Hepatocyte (in vitro differentiated cells): ENCODE results near the gene ABCF2. TPM values are rescaled to one million over a fixed set of nuclear protein-coding genes. Genes with fewer than 3 reads are reported as not detected.

ENCODE experiments used
- DNase-seq: peaks from one replicate; pipeline ENCODE4 v3.0.0-alpha.2; 2016; ENCODE audit warnings: low spot score
- H2AFZ ChIP-seq: fragments of 200-600 bp; sonication (generic); 2 replicates; pipeline ENCODE4 v1.6.0; 2016; ENCODE audit warnings: antibody characterized with exemption, mild to moderate bottlenecking
- H3K27ac ChIP-seq: fragments of 200-600 bp; sonication (generic); 2 replicates; pipeline ENCODE4 v1.5.1; 2016; ENCODE audit warnings: mild to moderate bottlenecking
- H3K27me3 ChIP-seq: fragments of 200-600 bp; sonication (generic); 2 replicates; pipeline ENCODE4 v1.6.1; 2016
- H3K36me3 ChIP-seq: fragments of 200-600 bp; sonication (generic); replicated peaks from 2 replicates; pipeline ENCODE4 v1.5.1; 2016; ENCODE audit warnings: low read depth; ENCODE audit not compliant: insufficient read depth
- H3K4me1 ChIP-seq: fragments of 200-600 bp; sonication (generic); 2 replicates; pipeline ENCODE4 v1.5.1; 2016; ENCODE audit warnings: mild to moderate bottlenecking, moderate library complexity; ENCODE audit not compliant: insufficient read depth
- H3K4me2 ChIP-seq: fragments of 200-600 bp; sonication (generic); 2 replicates; pipeline ENCODE4 v1.6.0; 2016
- H3K4me3 ChIP-seq: fragments of 200-600 bp; sonication (generic); 2 replicates; pipeline ENCODE4 v1.5.1; 2016; ENCODE audit warnings: mild to moderate bottlenecking
- H3K79me2 ChIP-seq: fragments of 200-600 bp; sonication (generic); 2 replicates; pipeline ENCODE4 v1.6.0; 2017; ENCODE audit warnings: mild to moderate bottlenecking
- H3K9me2 ChIP-seq: fragments of 200-600 bp; sonication (generic); replicated peaks from 2 replicates; pipeline ENCODE4 v1.6.0; 2017; ENCODE audit warnings: mild to moderate bottlenecking; ENCODE audit not compliant: insufficient read depth
- H3K9me3 ChIP-seq: fragments of 200-600 bp; sonication (generic); 2 replicates; pipeline ENCODE4 v1.5.1; 2016; ENCODE audit warnings: low read depth, mild to moderate bottlenecking
- H4K20me1 ChIP-seq: fragments of 200-600 bp; sonication (generic); 2 replicates; pipeline ENCODE4 v1.6.0; 2016; ENCODE audit warnings: mild to moderate bottlenecking; ENCODE audit not compliant: insufficient read depth, poor library complexity, severe bottlenecking
- EZH2 ChIP-seq: fragments of 200-600 bp; sonication (generic); IDR thresholded peaks from 2 replicates; pipeline ENCODE4 v1.6.1; 2016; ENCODE audit warnings: antibody characterized with exemption, mild to moderate bottlenecking, borderline replicate concordance
- EZH2phosphoT487 ChIP-seq: fragments of 200-600 bp; sonication (generic); IDR thresholded peaks from one replicate; pipeline ENCODE4 v1.6.1; 2018; ENCODE audit warnings: antibody characterized with exemption, mild to moderate bottlenecking, low read depth, moderate library complexity; ENCODE audit not compliant: unreplicated experiment, severe bottlenecking
- WGBS: methylation state at CpG from one replicate; pipeline ENCODE4 v1.1.6; 2016; ENCODE audit warnings: low lambda C conversion rate; ENCODE audit errors: missing lambda C conversion rate; 5-methylcytosine and 5-hydroxymethylcytosine counted together
- polyA plus RNA-seq: library from polyadenylated mRNA; unstranded; fragments of >200 nt; fragmentation: Nextera tagmentation; extraction: Ambion mirVana; gene quantifications from 2 replicates; pipeline ENCODE4 v1.2.1, GENCODE V29; 2016
- total RNA-seq: library from RNA; depleted of rRNA; stranded (reverse); fragments of >200 nt; gene quantifications from 2 replicates; pipeline ENCODE4 v1.2.3, GENCODE V29; 2014
- TF ChIP-seq, protein P1 (sequence below): fragments of 200-600 bp; sonication (generic); IDR thresholded peaks from 2 replicates; pipeline ENCODE4 v1.5.1; 2016; ENCODE audit warnings: antibody characterized with exemption, mild to moderate bottlenecking; ENCODE audit not compliant: poor library complexity

ABCF2 gene
- total and polyA plus RNA-seq, 2 experiments from 2014 or later, result 25.6 to 35.3 TPM

DNA sequence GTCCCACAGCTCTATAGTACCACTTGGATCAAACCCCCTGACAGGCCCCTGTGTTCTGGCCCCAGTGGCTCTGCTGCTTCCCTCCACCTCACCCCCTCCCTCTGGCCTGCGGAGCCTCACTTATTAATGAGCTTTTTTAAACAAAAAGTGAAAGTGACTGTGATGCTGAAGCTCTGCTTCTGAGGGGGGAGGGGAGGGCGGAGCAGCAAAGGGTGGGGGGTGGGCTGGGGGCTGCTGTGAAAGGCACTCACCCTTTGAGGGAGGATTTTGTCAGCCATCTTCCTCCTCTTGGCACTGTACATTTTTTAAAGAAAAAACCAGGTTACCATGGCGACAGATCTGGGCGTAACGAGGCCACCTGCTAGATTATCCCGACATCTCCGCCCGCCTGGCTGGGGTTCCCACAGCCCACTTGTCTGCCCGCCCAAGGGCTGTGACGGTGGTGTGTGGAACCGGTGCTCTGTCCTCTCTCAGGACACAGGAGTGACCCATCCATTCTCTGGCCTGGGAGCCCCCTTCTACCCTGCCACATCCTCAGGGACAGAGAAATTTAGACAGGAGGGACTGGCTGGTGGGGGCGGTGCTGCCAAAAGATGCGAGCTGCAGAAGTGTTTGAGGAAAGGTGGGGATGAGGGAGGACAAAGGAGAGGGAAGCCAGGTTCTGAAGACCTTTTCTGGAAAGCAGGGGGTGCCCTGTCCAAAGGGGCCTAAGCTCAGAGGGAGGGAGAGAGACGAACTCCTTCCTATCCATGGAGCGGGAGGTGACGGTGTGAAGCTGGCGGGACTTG, 16.6 kb upstream of the ABCF2 start:
- H3K79me2 ChIP-seq, result peaks cover 38% of the 10 kb centered on the region
- no peak overlapping the region for H3K27ac ChIP-seq
- H3K4me3 ChIP-seq, result no peak overlapping the region
- H2AFZ ChIP-seq, result no peak overlapping the region
- no peaks in the 10 kb centered on the region for H3K9me3 ChIP-seq
- WGBS, result 79% methylated on average over 17 of the region's 17 CpGs
- H3K4me2 ChIP-seq, result no peak overlapping the region
- no peaks in the 10 kb centered on the region for H3K9me2 ChIP-seq
- peaks cover 28% of the 10 kb centered on the region for H3K4me1 ChIP-seq
- no peaks in the 10 kb centered on the region for H3K36me3 ChIP-seq
- H3K27me3 ChIP-seq, result no peaks in the 10 kb centered on the region
- peaks cover 18% of the 10 kb centered on the region for H4K20me1 ChIP-seq
- TF ChIP-seq EZH2, result no peak
- no peak for TF ChIP-seq EZH2phosphoT487
- DNase-seq, result no peak

DNA sequence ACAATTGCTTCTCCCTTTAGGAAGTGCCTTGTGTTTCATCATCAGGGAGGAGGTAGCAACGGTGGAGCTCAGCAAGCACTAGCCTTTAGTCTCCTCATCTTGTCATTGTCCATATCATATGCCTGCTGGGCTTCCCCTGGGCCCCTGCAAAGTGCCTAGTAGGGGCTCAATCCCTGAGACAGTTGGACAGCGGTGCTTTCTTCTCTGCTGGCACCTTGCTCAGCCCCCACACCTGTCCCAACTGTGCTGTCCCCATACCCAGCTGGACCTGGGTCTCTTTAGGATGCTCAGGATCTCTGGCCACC, 16.0 kb upstream of the ABCF2 start:
- no peak overlapping the region for H3K4me3 ChIP-seq
- H3K79me2 ChIP-seq, result peaks cover 38% of the 10 kb centered on the region
- peaks cover 18% of the 10 kb centered on the region for H4K20me1 ChIP-seq
- no peaks in the 10 kb centered on the region for H3K9me2 ChIP-seq
- H3K36me3 ChIP-seq, result no peaks in the 10 kb centered on the region
- H3K4me2 ChIP-seq, result no peak overlapping the region
- no peak for DNase-seq
- no peak overlapping the region for H2AFZ ChIP-seq
- 71% methylated on average over 2 of the region's 2 CpGs for WGBS
- TF ChIP-seq, protein P1, sequence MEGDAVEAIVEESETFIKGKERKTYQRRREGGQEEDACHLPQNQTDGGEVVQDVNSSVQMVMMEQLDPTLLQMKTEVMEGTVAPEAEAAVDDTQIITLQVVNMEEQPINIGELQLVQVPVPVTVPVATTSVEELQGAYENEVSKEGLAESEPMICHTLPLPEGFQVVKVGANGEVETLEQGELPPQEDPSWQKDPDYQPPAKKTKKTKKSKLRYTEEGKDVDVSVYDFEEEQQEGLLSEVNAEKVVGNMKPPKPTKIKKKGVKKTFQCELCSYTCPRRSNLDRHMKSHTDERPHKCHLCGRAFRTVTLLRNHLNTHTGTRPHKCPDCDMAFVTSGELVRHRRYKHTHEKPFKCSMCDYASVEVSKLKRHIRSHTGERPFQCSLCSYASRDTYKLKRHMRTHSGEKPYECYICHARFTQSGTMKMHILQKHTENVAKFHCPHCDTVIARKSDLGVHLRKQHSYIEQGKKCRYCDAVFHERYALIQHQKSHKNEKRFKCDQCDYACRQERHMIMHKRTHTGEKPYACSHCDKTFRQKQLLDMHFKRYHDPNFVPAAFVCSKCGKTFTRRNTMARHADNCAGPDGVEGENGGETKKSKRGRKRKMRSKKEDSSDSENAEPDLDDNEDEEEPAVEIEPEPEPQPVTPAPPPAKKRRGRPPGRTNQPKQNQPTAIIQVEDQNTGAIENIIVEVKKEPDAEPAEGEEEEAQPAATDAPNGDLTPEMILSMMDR, result no peak
- TF ChIP-seq EZH2 (no peak), EZH2phosphoT487 (no peak)
- no peak overlapping the region for H3K27ac ChIP-seq
- H3K4me1 ChIP-seq, result peaks cover 28% of the 10 kb centered on the region
- no peaks in the 10 kb centered on the region for H3K27me3 ChIP-seq
- H3K9me3 ChIP-seq, result no peaks in the 10 kb centered on the region

GRCh38 chr7:151242159-151243044, 15.4 kb upstream of the ABCF2 start:
- Histone ChIP-seq H3K79me2 (peaks cover 34% of the 10 kb centered on the region), H3K4me2 (no peak overlapping the region), H2AFZ (no peak overlapping the region), H3K9me2 (no peaks in the 10 kb centered on the region), H3K4me1 (peaks cover 28% of the 10 kb centered on the region), H3K27me3 (no peaks in the 10 kb centered on the region), H4K20me1 (peaks cover 23% of the 10 kb centered on the region), H3K27ac (no peak overlapping the region), H3K36me3 (no peaks in the 10 kb centered on the region), H3K9me3 (no peaks in the 10 kb centered on the region), H3K4me3 (no peak overlapping the region)
- WGBS, result 80% methylated on average over 20 of the region's 20 CpGs
- TF ChIP-seq EZH2phosphoT487 (no peak), EZH2 (no peak)
- TF ChIP-seq, protein P1, result no peak
- DNase-seq, result no peak

GRCh38 chr7:151241755-151242096, 14.7 kb upstream of the ABCF2 start:
- Histone ChIP-seq H4K20me1 (peaks cover 30% of the 10 kb centered on the region), H3K4me3 (no peak overlapping the region), H3K9me2 (no peaks in the 10 kb centered on the region), H3K79me2 (peaks cover 27% of the 10 kb centered on the region), H3K27ac (no peak overlapping the region), H3K4me1 (peaks cover 21% of the 10 kb centered on the region), H2AFZ (no peak overlapping the region), H3K9me3 (no peaks in the 10 kb centered on the region), H3K27me3 (no peaks in the 10 kb centered on the region), H3K36me3 (no peaks in the 10 kb centered on the region), H3K4me2 (no peak overlapping the region)
- WGBS, result 92% methylated on average over 9 of the region's 9 CpGs
- DNase-seq, result no peak
- no peak for TF ChIP-seq EZH2
- TF ChIP-seq, protein P1, result no peak
- no peak for TF ChIP-seq EZH2phosphoT487
